Activated CD4-positive, CD25-positive, alpha-beta regulatory T cell treated with anti-CD3 and anti-CD28 coated beads, Interleukin-2, amount 50 U/mL, for 24 hours (primary cell): ENCODE results near the gene R3HCC1L.

Experiments used
- ATAC-seq, 2 donors: fragments of 150-1000 bp; cut with Tn5 transposase; one replicate each; pipeline ENCODE4 v1.10.0; 2021; ENCODE audit warnings: mild to moderate bottlenecking in 1 of 2, moderate library complexity in 1 of 2

The R3HCC1L gene

GRCh38 chr10:98262571-98262970 lies 128.1 kb downstream of the R3HCC1L start:
- no peak for ATAC-seq

- ATAC-seq, result no peak
Observed at GRCh38 chr10:98263088-98263487, 128.6 kb downstream of the R3HCC1L start.

GRCh38 chr10:98264378-98265065 lies 130.1 kb downstream of the R3HCC1L start:
- no peak for ATAC-seq

- no peak for ATAC-seq
Observed at GRCh38 chr10:98265403-98266378, 131.2 kb downstream of the R3HCC1L start.

GRCh38 chr10:98266647-98267046 lies 132.2 kb downstream of the R3HCC1L start:
- ATAC-seq, result no peak

- ATAC-seq, result no peak
Observed at GRCh38 chr10:98267069-98267893, 132.8 kb downstream of the R3HCC1L start.

- no peak for ATAC-seq
Observed at GRCh38 chr10:98267894-98268693, 133.6 kb downstream of the R3HCC1L start, which contains the start of gene LOXL4. TSS of gene LOXL4 (minus strand) at chr10:98268194. CDS start at chr10:98263019, 5,175 bp downstream.

- no peak for ATAC-seq
Observed at GRCh38 chr10:98268694-98269431, 134.4 kb downstream of the R3HCC1L start.

- no peak for ATAC-seq
Observed at GRCh38 chr10:98269435-98269912, 135.0 kb downstream of the R3HCC1L start.

GRCh38 chr10:98270073-98270740 lies 135.8 kb downstream of the R3HCC1L start:
- no peak for ATAC-seq

- no peak for ATAC-seq
Observed at GRCh38 chr10:98270786-98271185, 136.3 kb downstream of the R3HCC1L start.

- no peak for ATAC-seq
Observed at GRCh38 chr10:98272245-98272644, 137.8 kb downstream of the R3HCC1L start.

GRCh38 chr10:98272656-98273055 lies 138.2 kb downstream of the R3HCC1L start:
- no peak for ATAC-seq

- ATAC-seq, result no peak
Observed at GRCh38 chr10:98273057-98273850, 138.8 kb downstream of the R3HCC1L start.

GRCh38 chr10:98274562-98274961 lies 140.1 kb downstream of the R3HCC1L start:
- ATAC-seq, result no peak

GRCh38 chr10:98276311-98276710 lies 141.9 kb downstream of the R3HCC1L start:
- no peak for ATAC-seq

- ATAC-seq, result no peak
Observed at GRCh38 chr10:98285416-98285815, 151.0 kb downstream of the R3HCC1L start.

GRCh38 chr10:98286419-98286818 lies 152.0 kb downstream of the R3HCC1L start:
- ATAC-seq, result no peak

GRCh38 chr10:98287321-98287720 lies 152.9 kb downstream of the R3HCC1L start:
- no peak for ATAC-seq

- no peak for ATAC-seq
Observed at GRCh38 chr10:98289802-98290209, 155.3 kb downstream of the R3HCC1L start.
